Measurements from ENCODE around the gene URB2.

GRCh38 chr1:229696385-229696784 lies 70.3 kb downstream of the URB2 start:
- no peak for TF ChIP-seq CTCF (conservative IDR thresholded peaks at IDR 0.05)
- no peak for TF ChIP-seq ZFX (IDR thresholded peaks at IDR 0.05)
